WTC11 (cell line): ENCODE results near the gene ADARB2. TPM values are rescaled to one million over a fixed set of nuclear protein-coding genes. Genes with fewer than 3 reads are reported as not detected.

Experiments
- ATAC-seq: fragments of 200-7000 bp; cut with Tn5 transposase; 2 replicates; pipeline ENCODE4 v1.10.0; 2021; ENCODE audit warnings: mild to moderate bottlenecking, moderate library complexity
- CTCF ChIA-PET: fragments of 300-600 bp; sonication (Branson Sonifier 250); formaldehyde crosslinking; loops from one replicate; lab custom pipeline; 2021; ENCODE audit warnings: antibody characterized with exemption; lab: Charles Lee
- POLR2A ChIA-PET: fragments of 350-600 bp; sonication (Branson Sonifier 250); formaldehyde crosslinking; loops from one replicate; lab custom pipeline; 2021; ENCODE audit warnings: antibody characterized with exemption; lab: Charles Lee
- DNase-seq: peaks from one replicate; pipeline ENCODE4 v3.0.0; 2021; ENCODE audit warnings: low spot score
- H3K27ac Mint-ChIP-seq: 2 replicates; pipeline ENCODE4 v1.8.0; 2021; ENCODE audit warnings: mixed read lengths
- H3K27me3 Mint-ChIP-seq: 2 replicates; pipeline ENCODE4 v1.8.0; 2021; ENCODE audit warnings: low read depth, mild to moderate bottlenecking, moderate library complexity, mixed read lengths
- H3K36me3 Mint-ChIP-seq: 2 replicates; pipeline ENCODE4 v1.8.0; 2021; ENCODE audit warnings: mixed read lengths
- H3K4me1 Mint-ChIP-seq: 2 replicates; pipeline ENCODE4 v1.8.0; 2022; ENCODE audit warnings: mixed read lengths
- H3K4me3 Mint-ChIP-seq: 2 replicates; pipeline ENCODE4 v1.8.0; 2021; ENCODE audit warnings: mild to moderate bottlenecking, moderate library complexity, mixed read lengths
- H3K9me3 Mint-ChIP-seq: 2 replicates; pipeline ENCODE4 v1.8.0; 2021; ENCODE audit warnings: mixed read lengths
- ATF3 ChIP-seq: sonication (generic); formaldehyde crosslinking; conservative IDR thresholded peaks from 2 replicates; pipeline ENCODE4 v1.8.1; 2022; ENCODE audit warnings: mild to moderate bottlenecking, missing genetic modification reagents
- CBFB ChIP-seq: sonication (generic); formaldehyde crosslinking; IDR thresholded peaks from 2 replicates; pipeline ENCODE4 v1.8.1; 2022; ENCODE audit warnings: mild to moderate bottlenecking, low read depth, missing genetic modification reagents
- GABPB1 ChIP-seq: sonication (generic); formaldehyde crosslinking; IDR thresholded peaks from 2 replicates; pipeline ENCODE4 v1.8.1; 2023; ENCODE audit warnings: mild to moderate bottlenecking, missing genetic modification reagents
- HMGA2 ChIP-seq: fragments of 250-450 bp; sonication (Bioruptor Pico); IDR thresholded peaks from 2 replicates; pipeline ENCODE4 v1.4.0; 2021; ENCODE audit warnings: mild to moderate bottlenecking, moderate library complexity
- HMGXB4 ChIP-seq: sonication (generic); formaldehyde crosslinking; IDR thresholded peaks from 2 replicates; pipeline ENCODE4 v1.8.1; 2023; ENCODE audit warnings: mild to moderate bottlenecking, moderate library complexity, missing genetic modification reagents
- IRF1 ChIP-seq: sonication (generic); formaldehyde crosslinking; IDR thresholded peaks from 2 replicates; pipeline ENCODE4 v1.8.0; 2023; ENCODE audit warnings: missing genetic modification reagents
- NFATC4 ChIP-seq: fragments of 250-450 bp; sonication (Bioruptor Pico); IDR thresholded peaks from 2 replicates; pipeline ENCODE4 v1.9.0; 2021; ENCODE audit warnings: mild to moderate bottlenecking
- NR1H2 ChIP-seq: sonication (generic); formaldehyde crosslinking; IDR thresholded peaks from 2 replicates; pipeline ENCODE4 v1.9.0; 2021; ENCODE audit warnings: mild to moderate bottlenecking, moderate library complexity, missing genetic modification reagents
- NR2C2 ChIP-seq: sonication (generic); formaldehyde crosslinking; IDR thresholded peaks from 2 replicates; pipeline ENCODE4 v1.8.0; 2022; ENCODE audit warnings: mild to moderate bottlenecking, missing genetic modification reagents
- PRDM15 ChIP-seq: sonication (generic); formaldehyde crosslinking; IDR thresholded peaks from 2 replicates; pipeline ENCODE4 v1.8.0; 2022; ENCODE audit warnings: missing genetic modification reagents
- SOX15 ChIP-seq: fragments of 250-450 bp; sonication (Bioruptor Pico); IDR thresholded peaks from 2 replicates; pipeline ENCODE4 v1.9.0; 2021; ENCODE audit warnings: mild to moderate bottlenecking
- STAT6 ChIP-seq: sonication (generic); formaldehyde crosslinking; conservative IDR thresholded peaks from 2 replicates; pipeline ENCODE4 v1.8.1; 2023; ENCODE audit warnings: mild to moderate bottlenecking, low read depth, missing genetic modification reagents, moderate library complexity
- TEAD1 ChIP-seq: sonication (generic); formaldehyde crosslinking; IDR thresholded peaks from 2 replicates; pipeline ENCODE4 v1.8.0; 2022; ENCODE audit warnings: mild to moderate bottlenecking, missing genetic modification reagents
- TP53 ChIP-seq: sonication (generic); formaldehyde crosslinking; IDR thresholded peaks from 2 replicates; pipeline ENCODE4 v1.8.1; 2023; ENCODE audit warnings: mild to moderate bottlenecking, missing genetic modification reagents
- ZMAT4 ChIP-seq: fragments of 250-450 bp; sonication (Bioruptor Pico); IDR thresholded peaks from 2 replicates; pipeline ENCODE4 v1.9.0; 2021; ENCODE audit warnings: mild to moderate bottlenecking
- ZNF263 ChIP-seq: sonication (generic); formaldehyde crosslinking; IDR thresholded peaks from 2 replicates; pipeline ENCODE4 v1.8.1; 2022; ENCODE audit warnings: low read depth, mild to moderate bottlenecking, moderate library complexity, missing genetic modification reagents
- ZNF416 ChIP-seq: fragments of 250-450 bp; sonication (Bioruptor Pico); IDR thresholded peaks from 2 replicates; pipeline ENCODE4 v1.9.0; 2021; ENCODE audit warnings: mild to moderate bottlenecking, inconsistent platforms
- ZNF423 ChIP-seq: fragments of 250-450 bp; sonication (Bioruptor Pico); IDR thresholded peaks from 2 replicates; pipeline ENCODE4 v2.1.2; 2022; ENCODE audit warnings: mild to moderate bottlenecking, moderate library complexity
- ZNF532 ChIP-seq: fragments of 250-450 bp; sonication (Bioruptor Pico); IDR thresholded peaks from 2 replicates; pipeline ENCODE4 v1.9.0; 2021; ENCODE audit warnings: mild to moderate bottlenecking, borderline replicate concordance
- ZNF671 ChIP-seq: fragments of 250-450 bp; sonication (Bioruptor Pico); IDR thresholded peaks from 2 replicates; pipeline ENCODE4 v1.8.0; 2021; ENCODE audit warnings: mild to moderate bottlenecking
- ZSCAN18 ChIP-seq: fragments of 250-450 bp; sonication (Bioruptor Pico); IDR thresholded peaks from 2 replicates; pipeline ENCODE4 v2.1.2; 2022; ENCODE audit warnings: mild to moderate bottlenecking, moderate library complexity
- total RNA-seq: library from RNA; stranded (reverse); gene quantifications from 3 replicates; pipeline ENCODE4 v1.2.3, GENCODE V29; 2021

The ADARB2 gene
- total RNA-seq, 1 experiment from 2014 or later = 3.7 TPM

GRCh38 chr10:1628757-1629156 lies 108.6 kb downstream of the ADARB2 start:
- ChIA-PET CTCF (no interaction called here), POLR2A (no interaction called here)
- no peak overlapping the region for H3K4me3 Mint-ChIP-seq
- H3K36me3 Mint-ChIP-seq = 0 out of 2 replicates have a peak, but pooled peaks cover 2% of the 10 kb centered on the region
- no peak overlapping the region for H3K27ac Mint-ChIP-seq
- H3K9me3 Mint-ChIP-seq = peaks cover 8% of the 10 kb centered on the region
- H3K4me1 Mint-ChIP-seq = peaks cover 12% of the 10 kb centered on the region
- H3K27me3 Mint-ChIP-seq = peaks cover 5% of the 10 kb centered on the region; the same call in 1 of the 2 replicates
- ATAC-seq = no peak
- no peak for DNase-seq
- TF ChIP-seq CBFB (no peak), ZNF423 (CRISPR knock-in tag) (no peak), NR1H2 (CRISPR knock-in tag) (no peak), ZNF671 (CRISPR knock-in tag) (no peak), SOX15 (no peak), IRF1 (no peak), HMGXB4 (CRISPR knock-in tag) (no peak), TEAD1 (CRISPR knock-in tag) (no peak), NFATC4 (CRISPR knock-in tag) (no peak)

GRCh38 chr10:1627945-1628344 lies 109.4 kb downstream of the ADARB2 start:
- no peak for ATAC-seq
- Mint-ChIP-seq H3K27me3 (peaks cover 3% of the 10 kb centered on the region; the same call in 1 of the 2 replicates), H3K36me3 (0 out of 2 replicates have a peak, but pooled peaks cover 2% of the 10 kb centered on the region), H3K27ac (no peak overlapping the region), H3K4me3 (no peak overlapping the region), H3K4me1 (peaks cover 12% of the 10 kb centered on the region), H3K9me3 (peaks cover 8% of the 10 kb centered on the region)
- POLR2A ChIA-PET = no interaction called here
- CTCF ChIA-PET = interaction anchor here (0.9 kb wide), 1 partner anchor 207 kb away, joined by 3 read pairs; no protein-coding TSS in a partner anchor
- DNase-seq = no peak
- TF ChIP-seq SOX15 (no peak), HMGA2 (CRISPR knock-in tag) (no peak), NR2C2 (CRISPR knock-in tag) (no peak), PRDM15 (CRISPR knock-in tag) (no peak), TP53 (no peak), GABPB1 (CRISPR knock-in tag) (no peak), ZNF263 (no peak), ZMAT4 (no peak), ZNF532 (CRISPR knock-in tag) (no peak), ZSCAN18 (CRISPR knock-in tag) (no peak), TEAD1 (CRISPR knock-in tag) (no peak), ZNF416 (CRISPR knock-in tag) (no peak), STAT6 (CRISPR knock-in tag) (no peak), ATF3 (no peak)
